ENCODE results near the gene ARL4A.
A peak's percentile ranks its signal among the peaks of the same experiment; 100 is the strongest.
"Not testable (repeated sequence)": the region's sequence is repeated elsewhere in the genome, so short reads cannot be mapped to it uniquely, and the experiment has no call there.

Gene ARL4A

DNA sequence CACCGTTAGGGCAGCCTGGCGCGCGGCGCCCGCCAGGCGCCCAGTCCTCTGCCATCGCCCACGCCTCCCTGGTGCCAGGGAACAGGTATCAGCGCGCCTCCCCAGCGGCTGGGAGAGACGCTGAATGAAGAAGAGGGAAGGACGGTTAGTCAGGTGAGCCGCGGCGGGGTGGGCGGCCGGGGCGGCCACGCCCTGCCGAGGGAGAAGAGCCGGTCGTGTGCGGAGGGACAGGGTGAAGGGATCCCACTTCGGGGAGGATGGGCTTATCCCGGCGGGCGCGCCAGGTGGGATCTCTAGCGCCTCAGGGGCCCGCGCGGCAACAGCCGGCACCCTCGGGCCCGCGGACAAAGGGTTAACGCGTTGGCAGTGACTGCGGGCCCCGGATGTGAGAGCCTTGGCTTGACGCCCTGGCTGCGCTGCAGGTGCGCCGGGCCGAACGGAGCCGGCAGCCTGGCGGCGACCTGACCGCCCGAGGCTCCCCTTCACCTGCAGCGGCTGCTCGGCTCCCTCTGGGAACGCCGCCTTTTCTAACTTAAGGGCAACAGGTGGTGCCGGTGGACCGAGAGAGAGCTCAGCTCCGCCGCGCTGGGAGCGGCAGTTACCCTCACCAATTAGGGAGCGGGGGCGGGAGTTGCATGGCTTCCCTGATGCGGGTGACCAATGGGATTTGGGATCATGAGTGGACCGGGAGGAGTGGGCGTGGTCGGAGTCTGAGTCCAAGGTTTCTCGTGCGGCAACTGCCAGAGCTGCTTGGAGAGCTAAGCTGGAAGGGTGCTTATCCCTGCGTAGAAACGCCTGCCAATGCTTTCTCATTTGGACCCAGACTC is at the start of gene ARL4A:
Gene ARL4A (plus strand): TSS at position 743 of the 827 bp plus-strand sequence. CDS start 622 bp downstream, outside the sequence.
- DNase-seq (ENCODE audit: low read depth): peak; percentile 82

- no peak for DNase-seq (ENCODE audit: low read depth)
Measured at GRCh38 chr7:12637819-12638592, 49.4 kb upstream of the ARL4A start.

DNA sequence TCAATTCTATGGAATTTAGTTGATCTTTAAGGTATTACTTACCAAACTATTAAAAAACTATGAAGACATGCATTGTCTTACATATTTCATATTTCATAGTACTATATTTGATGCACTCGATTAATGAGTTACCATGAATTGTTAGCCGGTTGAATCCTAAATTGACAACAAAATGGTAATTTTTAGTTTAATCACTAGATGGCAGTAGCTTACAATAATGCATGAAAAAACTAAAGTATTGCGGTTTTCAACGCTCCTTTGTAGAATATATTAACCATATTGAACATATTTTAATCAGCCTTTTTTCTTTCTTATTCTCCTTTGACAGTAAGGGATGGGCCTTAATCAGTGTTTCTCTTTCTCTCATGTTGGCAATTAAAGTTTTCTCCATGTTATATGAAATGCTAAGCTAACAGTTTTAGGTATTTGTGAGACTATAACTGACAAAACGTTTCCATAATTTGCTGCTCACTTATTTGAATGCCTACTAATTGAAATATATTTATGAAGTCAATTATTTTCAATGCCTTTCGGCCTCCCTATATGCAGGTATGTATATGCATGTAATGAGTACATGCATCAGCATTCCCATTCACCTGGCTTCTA is 48.5 kb upstream of the ARL4A start:
- no peak for DNase-seq (ENCODE audit: low read depth)

DNA sequence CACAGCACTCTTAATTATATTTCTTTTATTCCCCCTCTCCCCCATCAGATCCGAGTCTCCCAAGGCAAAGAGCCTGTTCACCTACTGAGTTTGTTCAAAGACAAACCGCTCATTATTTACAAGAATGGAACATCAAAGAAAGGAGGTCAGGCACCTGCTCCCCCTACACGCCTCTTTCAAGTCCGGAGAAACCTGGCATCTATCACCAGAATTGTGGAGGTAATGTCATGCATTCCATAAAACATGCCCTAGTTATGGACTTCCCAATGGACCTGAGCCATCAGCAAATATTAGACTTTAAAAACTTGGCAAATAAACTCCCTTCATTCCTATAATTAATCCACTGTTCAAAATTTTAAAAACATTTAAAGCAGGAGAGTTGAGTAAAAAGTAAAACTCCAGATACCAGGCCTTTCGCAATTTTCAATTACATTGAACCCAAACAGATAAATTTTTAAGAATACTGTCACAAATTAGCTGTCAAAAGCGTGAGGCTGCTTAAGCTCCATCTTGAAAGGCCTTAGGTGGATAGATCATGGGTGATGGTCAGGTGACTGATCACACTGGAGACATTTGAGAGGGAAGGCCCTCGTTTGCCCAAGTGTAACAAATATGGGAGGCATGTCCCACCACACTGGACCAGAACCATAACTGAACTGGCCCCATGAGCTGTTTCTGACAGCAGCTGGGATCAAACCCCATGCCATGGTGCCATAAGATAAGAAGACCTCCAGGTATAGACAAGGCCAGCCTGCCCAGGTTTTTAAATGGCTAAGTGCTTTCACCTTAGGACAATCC is 46.9 kb upstream of the ARL4A start:
- DNase-seq (ENCODE audit: low read depth): no peak

DNA sequence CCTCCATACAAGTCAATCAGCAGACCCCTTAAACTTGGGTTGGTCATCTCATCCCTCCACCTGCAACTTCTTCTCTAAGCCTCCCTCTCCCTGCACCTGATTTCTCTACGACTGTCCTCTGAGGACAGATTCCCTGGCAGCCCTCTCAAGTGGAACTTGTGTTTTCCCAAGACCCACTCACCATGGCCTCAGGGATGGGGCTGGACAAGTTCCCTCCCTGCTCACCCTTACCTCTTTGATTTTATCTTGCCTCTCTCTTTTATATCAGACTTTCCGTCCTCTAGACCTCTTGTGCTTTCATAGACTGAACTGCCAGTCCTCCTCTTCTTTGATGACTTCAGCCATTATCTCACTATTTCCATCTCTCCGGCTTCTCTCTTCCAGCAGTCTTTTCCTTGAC is 46.2 kb upstream of the ARL4A start:
- DNase-seq (ENCODE audit: low read depth): no peak

GRCh38 chr7:12642508-12642907 is 44.9 kb upstream of the ARL4A start:
- no peak for DNase-seq (ENCODE audit: low read depth)

GRCh38 chr7:12643001-12643643 is 44.3 kb upstream of the ARL4A start:
- no peak for DNase-seq (ENCODE audit: low read depth)

DNA sequence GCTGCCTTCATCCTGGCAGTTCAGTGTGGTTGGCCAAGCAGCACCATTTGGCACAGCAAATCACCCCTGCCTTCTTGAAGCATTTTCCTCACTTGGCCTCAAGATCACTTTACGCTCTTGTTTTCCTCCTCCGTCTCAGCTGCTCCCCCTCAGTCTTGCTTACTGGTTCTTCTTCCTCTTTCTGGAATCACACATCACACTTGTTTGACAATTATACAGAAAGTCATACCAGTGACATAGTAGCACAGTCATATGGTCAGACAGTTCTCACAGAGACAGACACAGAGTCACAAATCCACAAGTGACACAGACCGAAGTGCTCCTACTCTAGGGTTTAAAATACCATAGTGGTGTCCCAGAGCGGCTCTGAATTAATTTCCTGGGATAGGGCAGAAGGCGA is 43.8 kb upstream of the ARL4A start:
- DNase-seq (ENCODE audit: low read depth): no peak

DNA sequence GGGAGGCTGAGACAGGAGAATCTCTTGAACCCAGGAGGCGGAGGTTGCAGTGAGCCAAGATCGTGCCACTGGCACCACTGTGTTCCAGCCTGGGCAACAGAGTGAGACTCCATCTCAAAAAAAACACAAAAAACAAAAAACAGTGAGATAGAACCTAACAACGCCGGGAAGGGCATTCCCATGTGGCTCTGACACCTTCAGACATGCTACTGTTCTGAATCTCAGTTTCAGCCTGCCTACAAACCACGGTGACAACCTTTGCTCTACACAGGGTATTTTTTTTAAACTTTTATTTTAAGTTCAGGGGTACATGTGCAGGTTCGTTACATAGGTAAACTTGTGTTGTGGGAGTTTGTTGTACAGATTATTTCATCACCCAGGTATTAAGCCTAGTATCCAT is 42.2 kb upstream of the ARL4A start:
- DNase-seq (ENCODE audit: low read depth): not testable (repeated sequence)

DNA sequence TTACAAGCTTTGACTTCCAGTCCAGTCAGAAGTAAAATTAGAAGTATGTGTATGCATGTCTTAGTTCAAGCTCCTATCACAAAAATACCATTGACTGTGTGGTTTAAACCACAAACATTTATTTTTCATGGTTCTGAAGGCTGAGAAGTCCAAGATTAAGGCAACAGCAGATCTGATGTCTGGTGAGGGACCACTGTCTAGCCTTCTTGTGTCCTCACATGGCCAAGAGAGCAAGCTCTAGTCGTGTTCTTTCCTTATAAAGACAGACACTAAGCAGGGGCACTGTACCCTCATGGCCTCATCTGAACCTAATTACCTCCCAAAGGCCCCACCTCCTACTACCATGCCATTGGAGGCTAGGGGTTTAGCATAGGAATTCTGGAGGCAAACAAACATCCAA is 41.3 kb upstream of the ARL4A start:
- DNase-seq (ENCODE audit: low read depth): no peak

DNA sequence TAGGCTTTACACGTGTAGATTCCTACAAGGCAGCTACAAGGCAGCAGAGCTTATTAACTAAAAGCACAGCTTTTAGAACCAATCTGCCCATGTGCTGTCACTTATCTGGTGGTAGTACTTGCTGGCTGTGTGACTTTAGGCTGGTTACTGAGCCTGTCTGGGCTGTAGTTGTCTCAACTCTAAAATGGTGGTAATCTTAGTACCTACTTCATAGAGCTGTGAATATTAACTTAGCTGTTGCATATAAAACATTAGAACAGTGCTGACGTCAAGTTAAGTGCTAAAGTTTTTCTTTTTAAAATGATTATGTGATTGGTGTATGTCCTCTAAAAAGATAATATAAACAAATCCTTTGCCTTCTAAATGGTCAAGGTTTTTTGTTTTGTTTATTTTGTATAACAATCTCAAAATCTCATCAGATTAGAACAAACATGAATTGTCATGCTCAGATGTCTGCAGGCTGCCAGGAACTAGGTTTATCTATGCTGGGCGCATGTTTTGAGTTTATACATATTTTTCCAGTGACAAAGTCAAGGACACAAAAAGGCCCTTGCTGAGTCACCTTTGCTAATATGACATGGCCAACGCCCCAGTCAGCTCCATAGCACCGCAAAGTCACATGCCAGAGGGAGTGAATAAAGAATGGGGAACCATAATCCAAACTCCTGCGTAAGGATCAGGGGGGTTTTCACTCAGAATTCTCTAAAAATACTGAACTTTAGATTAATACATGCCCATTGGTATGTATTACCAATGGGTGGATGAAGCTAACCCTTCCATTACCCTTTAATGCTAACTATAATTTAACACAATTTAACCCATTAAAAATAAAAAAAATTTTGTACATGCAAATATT is 39.8 kb upstream of the ARL4A start:
- no peak for DNase-seq (ENCODE audit: low read depth)

DNA sequence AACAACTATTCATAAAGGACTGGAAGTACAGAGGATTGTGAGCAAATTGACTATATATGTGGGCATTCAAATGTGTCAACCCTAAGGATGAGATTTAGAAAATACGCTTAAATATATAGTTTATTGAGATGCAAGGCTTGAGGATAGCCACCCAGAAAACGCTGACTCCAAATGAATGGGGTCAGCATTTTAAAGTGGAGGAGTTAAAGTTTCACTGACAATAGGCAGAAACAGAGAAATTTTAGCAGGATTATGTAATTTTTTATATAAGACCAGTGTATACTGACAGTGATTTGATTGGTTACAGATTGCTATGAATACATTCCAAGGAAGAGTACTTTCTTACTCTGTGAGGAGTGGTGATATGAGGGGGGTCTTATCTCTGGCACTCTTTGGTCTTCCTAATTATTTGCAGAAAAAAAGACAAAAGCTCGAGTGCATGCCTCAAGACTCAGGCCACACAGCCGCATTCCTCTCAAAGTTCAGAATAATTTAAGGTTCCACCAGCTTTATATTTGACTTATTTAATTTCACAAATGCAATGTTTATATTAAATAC is 38.6 kb upstream of the ARL4A start:
- no peak for DNase-seq (ENCODE audit: low read depth)

GRCh38 chr7:12649348-12649747 is 38.1 kb upstream of the ARL4A start:
- no peak for DNase-seq (ENCODE audit: low read depth)

- no peak for DNase-seq (ENCODE audit: low read depth)
Measured at GRCh38 chr7:12650080-12650479, 37.4 kb upstream of the ARL4A start.

DNA sequence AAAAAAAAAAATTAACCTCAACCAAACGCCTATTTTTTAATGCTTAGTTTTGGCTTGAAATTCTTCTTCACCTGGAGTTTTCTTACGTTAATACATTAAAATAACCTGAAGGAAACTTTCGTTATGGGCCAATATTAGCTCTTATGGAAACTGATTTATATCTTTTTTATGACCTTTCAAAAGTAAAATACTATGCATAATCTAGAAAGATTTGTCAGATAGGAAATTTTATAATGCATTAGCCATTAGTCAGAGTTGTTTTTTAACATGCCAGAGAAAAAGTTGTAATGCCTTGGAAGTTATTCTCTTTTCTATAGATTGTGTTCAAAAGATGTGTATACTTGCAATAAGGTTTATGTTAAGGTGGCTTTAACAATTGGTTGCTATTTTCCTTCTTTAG is 34.3 kb upstream of the ARL4A start:
- DNase-seq (ENCODE audit: low read depth): no peak

DNA sequence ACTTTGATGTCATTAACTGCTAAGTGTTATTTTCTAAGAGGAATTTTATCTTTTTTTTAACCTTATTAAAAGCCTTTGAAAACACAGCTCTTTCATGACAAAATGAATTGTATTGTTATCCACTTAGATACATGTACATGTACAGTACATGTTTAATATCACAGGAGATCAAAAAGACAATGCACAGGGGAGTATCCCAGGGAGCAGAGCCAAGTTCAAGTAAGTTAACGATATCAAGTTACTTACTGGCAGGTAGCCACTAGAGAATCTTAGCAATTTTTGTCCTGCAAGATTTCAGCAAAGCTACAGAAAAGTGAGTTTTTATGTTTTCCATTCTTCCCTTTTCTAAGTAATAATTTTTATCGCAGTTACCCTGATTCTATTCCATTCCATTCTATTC is 33.9 kb upstream of the ARL4A start:
- DNase-seq (ENCODE audit: low read depth): no peak

DNA sequence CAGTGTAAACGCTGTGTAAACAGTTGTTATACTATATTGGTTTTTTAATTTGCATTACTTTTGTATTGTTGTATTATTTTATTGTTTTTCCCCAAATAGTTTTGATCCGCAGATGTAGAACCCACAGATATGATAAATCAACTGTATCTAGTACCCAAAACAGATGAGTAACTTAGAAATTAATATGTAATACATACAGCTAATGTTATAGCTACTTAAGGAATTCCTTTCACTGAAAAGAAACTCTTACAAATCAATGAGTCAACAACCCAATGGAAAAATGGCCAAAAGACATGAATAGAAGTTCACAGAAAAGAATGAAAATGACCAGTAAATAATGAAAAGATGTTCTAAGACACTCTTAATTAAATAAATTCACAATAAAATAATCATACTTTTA is 32.3 kb upstream of the ARL4A start:
- no peak for DNase-seq (ENCODE audit: low read depth)

DNA sequence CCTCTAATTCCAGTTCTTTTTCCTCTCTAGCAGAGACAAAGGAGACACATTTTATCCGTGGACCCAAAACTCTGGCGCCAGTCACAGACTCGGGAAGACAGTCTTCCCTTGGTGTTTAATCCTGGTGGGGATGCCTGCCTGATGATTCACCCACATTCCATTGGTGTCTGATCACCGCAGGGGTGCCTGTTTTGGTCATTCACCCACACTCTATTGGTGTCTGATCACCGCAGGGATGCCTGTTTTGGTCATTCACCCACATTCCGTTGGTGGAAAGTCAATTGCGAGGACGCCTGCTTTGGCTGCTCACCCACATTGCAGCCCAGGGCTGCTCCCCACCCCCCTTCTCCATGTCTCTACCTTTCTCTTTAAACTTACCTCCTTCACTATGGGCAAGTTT is 27.0 kb upstream of the ARL4A start:
- DNase-seq (ENCODE audit: low read depth): not testable (repeated sequence)

GRCh38 chr7:12660986-12661385 is 26.4 kb upstream of the ARL4A start:
- not testable (repeated sequence) for DNase-seq (ENCODE audit: low read depth)

- no peak for DNase-seq (ENCODE audit: low read depth)
Measured at GRCh38 chr7:12661581-12661980, 25.9 kb upstream of the ARL4A start.

Measured in stimulated activated CD8-positive, alpha-beta memory T cell treated with anti-CD3 and anti-CD28 coated beads, Interleukin-4, amount 100 ng/mL, for 24 hours (primary cell).